Erythroblast (primary cell): ENCODE data around the gene SPDYE18.
"Not testable (repeated sequence)": the region's sequence is repeated elsewhere in the genome, so short reads cannot be mapped to it uniquely, and the experiment has no call there.

Source experiments
- GATA1 ChIP-seq: IDR thresholded peaks from 2 replicates; pipeline ENCODE4 v1.6.1; 2011; ENCODE audit warnings: low read depth, mild to moderate bottlenecking, control low read depth, low read length, moderate library complexity
- POLR2A ChIP-seq: IDR thresholded peaks from 2 replicates; pipeline ENCODE4 v1.6.1; 2011; ENCODE audit warnings: mild to moderate bottlenecking, low read length

DNA sequence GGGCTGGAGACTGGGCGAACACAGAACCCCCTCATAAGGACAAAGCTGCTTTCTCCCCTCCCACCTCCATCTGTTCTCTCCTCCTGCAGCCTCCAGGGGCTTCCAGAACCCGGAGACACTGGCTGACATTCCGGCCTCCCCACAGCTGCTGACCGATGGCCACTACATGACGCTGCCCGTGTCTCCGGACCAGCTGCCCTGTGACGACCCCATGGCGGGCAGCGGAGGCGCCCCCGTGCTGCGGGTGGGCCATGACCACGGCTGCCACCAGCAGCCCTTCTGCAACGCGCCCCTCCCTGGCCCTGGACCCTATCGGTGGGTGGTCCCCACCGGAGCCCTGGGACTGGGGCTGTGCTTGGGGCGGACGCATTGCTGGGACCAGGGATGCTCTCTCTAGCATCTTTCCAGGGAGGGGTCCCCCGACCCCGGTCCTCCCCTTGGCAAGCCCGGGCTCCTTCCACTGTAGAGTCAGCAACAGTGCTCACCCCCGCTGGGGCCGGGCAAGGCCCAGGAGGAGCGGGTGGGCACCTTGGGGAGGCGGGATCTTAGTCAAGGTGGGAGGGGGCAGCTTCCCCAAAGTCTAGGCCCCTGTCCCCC, 56.8 kb downstream of the SPDYE18 start:
- TF ChIP-seq POLR2A, GATA1: not testable (repeated sequence)
